KMS-11 (cell line): ENCODE data around the gene HSPH1.

ENCODE experiments used
- H2AFZ ChIP-seq: fragments of 200-600 bp; sonication (generic); 2 replicates; pipeline ENCODE4 v1.6.1; 2016; ENCODE audit warnings: antibody characterized with exemption, mixed run types, low read depth
- H3K27ac ChIP-seq: fragments of 200-600 bp; sonication (generic); 2 replicates; pipeline ENCODE4 v1.6.1; 2016; ENCODE audit warnings: mild to moderate bottlenecking, mixed run types
- H3K27me3 ChIP-seq: fragments of 200-600 bp; sonication (generic); 2 replicates; pipeline ENCODE4 v1.6.1; 2017; ENCODE audit warnings: mild to moderate bottlenecking, low read depth, mixed run types, moderate library complexity; ENCODE audit not compliant: insufficient read depth
- H3K36me3 ChIP-seq: fragments of 200-600 bp; sonication (generic); 2 replicates; pipeline ENCODE4 v1.6.1; 2017; ENCODE audit warnings: mild to moderate bottlenecking, mixed run types; ENCODE audit not compliant: insufficient read depth
- H3K4me1 ChIP-seq: fragments of 200-600 bp; sonication (generic); 2 replicates; pipeline ENCODE4 v1.6.1; 2016; ENCODE audit warnings: mild to moderate bottlenecking, low read depth, mixed run types; ENCODE audit not compliant: poor library complexity, severe bottlenecking
- H3K4me2 ChIP-seq: fragments of 200-600 bp; sonication (generic); 2 replicates; pipeline ENCODE4 v1.7.0; 2016; ENCODE audit warnings: mild to moderate bottlenecking, mixed run types
- H3K4me3 ChIP-seq: fragments of 200-600 bp; sonication (generic); IDR thresholded peaks from 2 replicates; pipeline ENCODE4 v1.6.1; 2017; ENCODE audit warnings: low read depth, low read length, mixed read lengths; ENCODE audit not compliant: insufficient read depth
- H3K79me2 ChIP-seq: fragments of 200-600 bp; sonication (generic); 2 replicates; pipeline ENCODE4 v1.6.1; 2016; ENCODE audit warnings: low read depth, mixed run types; ENCODE audit not compliant: insufficient read depth
- H3K9ac ChIP-seq: fragments of 200-600 bp; sonication (generic); 2 replicates; pipeline ENCODE4 v1.6.1; 2016; ENCODE audit warnings: mild to moderate bottlenecking, mixed run types
- H4K20me1 ChIP-seq: fragments of 200-600 bp; sonication (generic); 2 replicates; pipeline ENCODE4 v1.6.1; 2016; ENCODE audit warnings: mild to moderate bottlenecking, mixed run types; ENCODE audit not compliant: insufficient read depth
- TF ChIP-seq, protein P1 (sequence below): fragments of 200-600 bp; sonication (generic); conservative IDR thresholded peaks from 2 replicates; pipeline ENCODE4 v1.6.1; 2017; ENCODE audit warnings: low read depth, mild to moderate bottlenecking, antibody characterized with exemption, low read length, moderate library complexity, mixed read lengths

Gene HSPH1

GRCh38 chr13:31151837-31152236 is 9.9 kb downstream of the HSPH1 start:
- no peak overlapping the region for H3K4me2 ChIP-seq
- no peak overlapping the region for H3K9ac ChIP-seq
- H3K4me1 ChIP-seq: no peaks in the 10 kb centered on the region
- H4K20me1 ChIP-seq: no peaks in the 10 kb centered on the region
- TF ChIP-seq, protein P1, sequence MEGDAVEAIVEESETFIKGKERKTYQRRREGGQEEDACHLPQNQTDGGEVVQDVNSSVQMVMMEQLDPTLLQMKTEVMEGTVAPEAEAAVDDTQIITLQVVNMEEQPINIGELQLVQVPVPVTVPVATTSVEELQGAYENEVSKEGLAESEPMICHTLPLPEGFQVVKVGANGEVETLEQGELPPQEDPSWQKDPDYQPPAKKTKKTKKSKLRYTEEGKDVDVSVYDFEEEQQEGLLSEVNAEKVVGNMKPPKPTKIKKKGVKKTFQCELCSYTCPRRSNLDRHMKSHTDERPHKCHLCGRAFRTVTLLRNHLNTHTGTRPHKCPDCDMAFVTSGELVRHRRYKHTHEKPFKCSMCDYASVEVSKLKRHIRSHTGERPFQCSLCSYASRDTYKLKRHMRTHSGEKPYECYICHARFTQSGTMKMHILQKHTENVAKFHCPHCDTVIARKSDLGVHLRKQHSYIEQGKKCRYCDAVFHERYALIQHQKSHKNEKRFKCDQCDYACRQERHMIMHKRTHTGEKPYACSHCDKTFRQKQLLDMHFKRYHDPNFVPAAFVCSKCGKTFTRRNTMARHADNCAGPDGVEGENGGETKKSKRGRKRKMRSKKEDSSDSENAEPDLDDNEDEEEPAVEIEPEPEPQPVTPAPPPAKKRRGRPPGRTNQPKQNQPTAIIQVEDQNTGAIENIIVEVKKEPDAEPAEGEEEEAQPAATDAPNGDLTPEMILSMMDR: no peak
- H3K27me3 ChIP-seq: no peaks in the 10 kb centered on the region
- no peak overlapping the region for H2AFZ ChIP-seq
- peaks cover 12% of the 10 kb centered on the region; the same call in 1 of the 2 replicates for H3K79me2 ChIP-seq
- no peak overlapping the region for H3K27ac ChIP-seq
- no peaks in the 10 kb centered on the region; the same call in 1 of the 2 replicates for H3K36me3 ChIP-seq
- no peak overlapping the region for H3K4me3 ChIP-seq

DNA sequence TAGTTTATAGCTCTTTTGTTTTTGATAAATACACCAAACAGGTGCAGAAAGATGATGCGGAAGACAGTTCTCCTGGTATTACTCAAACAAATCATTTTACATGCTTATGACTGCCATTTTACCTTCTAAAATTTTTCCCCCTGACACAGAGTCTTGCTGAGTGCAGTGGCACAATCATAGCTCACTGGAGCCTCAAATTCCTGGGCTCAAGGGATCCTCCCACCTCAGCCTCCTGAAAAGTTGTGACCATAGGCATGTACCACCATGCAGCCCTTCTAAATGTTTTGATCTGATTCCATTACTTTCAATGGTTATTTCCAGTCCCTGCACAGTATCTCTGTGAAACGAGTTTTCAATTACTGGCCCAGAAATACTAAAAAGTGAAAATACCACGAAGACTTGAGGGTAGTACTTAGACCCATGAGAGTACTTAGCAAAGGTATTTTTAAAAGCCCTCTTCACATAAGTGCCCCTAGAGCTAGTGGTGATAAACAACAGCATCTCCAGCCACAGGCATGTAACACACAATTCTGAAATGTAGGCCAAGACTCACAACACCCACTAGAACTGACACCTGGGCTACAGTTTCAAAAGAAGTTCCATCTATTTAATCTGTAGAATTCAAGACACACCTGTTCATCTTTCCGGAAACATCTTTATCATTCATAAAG is 11.3 kb downstream of the HSPH1 start:
- H3K36me3 ChIP-seq: no peaks in the 10 kb centered on the region; the same call in 1 of the 2 replicates
- TF ChIP-seq, protein P1: no peak

DNA sequence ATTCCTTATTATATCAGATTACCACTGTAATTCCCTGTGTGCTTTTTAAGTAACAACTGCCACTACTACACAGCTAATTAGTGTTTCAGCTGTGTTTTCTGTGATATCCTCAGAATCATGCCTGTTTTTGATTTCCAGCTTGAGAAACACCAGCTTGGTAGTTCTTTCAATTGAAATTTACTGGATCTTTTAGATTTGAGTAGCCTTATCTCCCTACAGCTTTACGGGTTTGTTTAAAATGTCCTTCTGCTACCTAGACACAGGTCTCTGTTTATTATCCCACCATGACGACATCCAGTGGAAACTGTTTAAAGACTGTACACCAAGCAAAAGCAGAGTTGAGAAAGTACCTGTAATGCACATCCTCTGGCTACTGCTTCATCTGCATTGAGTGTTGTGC is 12.1 kb downstream of the HSPH1 start:
- H3K27ac ChIP-seq: no peak overlapping the region
- H3K4me3 ChIP-seq: no peak overlapping the region
- H4K20me1 ChIP-seq: no peaks in the 10 kb centered on the region
- TF ChIP-seq, protein P1: no peak
- H2AFZ ChIP-seq: no peak overlapping the region
- no peaks in the 10 kb centered on the region for H3K27me3 ChIP-seq
- no peaks in the 10 kb centered on the region for H3K4me1 ChIP-seq
- H3K36me3 ChIP-seq: no peaks in the 10 kb centered on the region; the same call in 1 of the 2 replicates
- H3K9ac ChIP-seq: no peak overlapping the region
- H3K4me2 ChIP-seq: no peak overlapping the region
- H3K79me2 ChIP-seq: no peaks in the 10 kb centered on the region; the same call in 1 of the 2 replicates

More for the DNA sequence above, 11.3 kb downstream of the HSPH1 start:
- H3K4me3 ChIP-seq: no peak overlapping the region
- H3K27me3 ChIP-seq: no peaks in the 10 kb centered on the region
- H3K9ac ChIP-seq: no peak overlapping the region
- no peak overlapping the region for H3K27ac ChIP-seq
- no peaks in the 10 kb centered on the region for H4K20me1 ChIP-seq
- H3K79me2 ChIP-seq: no peaks in the 10 kb centered on the region; the same call in 1 of the 2 replicates
- H3K4me2 ChIP-seq: no peak overlapping the region
- no peaks in the 10 kb centered on the region for H3K4me1 ChIP-seq
- H2AFZ ChIP-seq: no peak overlapping the region

- H3K79me2 ChIP-seq: no peaks in the 10 kb centered on the region; the same call in 1 of the 2 replicates
- peaks cover 4% of the 10 kb centered on the region; the same call in 1 of the 2 replicates for H3K36me3 ChIP-seq
- no peaks in the 10 kb centered on the region for H3K4me1 ChIP-seq
- TF ChIP-seq, protein P1: no peak
- no peak overlapping the region for H2AFZ ChIP-seq
- H3K4me2 ChIP-seq: no peak overlapping the region
- H3K4me3 ChIP-seq: no peak overlapping the region
- no peak overlapping the region for H3K9ac ChIP-seq
- no peaks in the 10 kb centered on the region for H4K20me1 ChIP-seq
- no peaks in the 10 kb centered on the region for H3K27me3 ChIP-seq
- H3K27ac ChIP-seq: no peak overlapping the region
Observed at GRCh38 chr13:31145417-31145816, 16.3 kb downstream of the HSPH1 start.
